RCC 7860 (cell line): Measurements from ENCODE around the gene CEP164.

Experiments used
- DNase-seq: peaks from one replicate; pipeline ENCODE4 v3.0.0-alpha.2; 2015; ENCODE audit warnings: low spot score
- FAIRE-seq: peaks from 2 replicates; lab custom pipeline; 2012; peaks lifted over from hg19 to GRCh38; lab: Jason Lieb, UNC

Gene CEP164

GRCh38 chr11:117356126-117356890 lies 28.7 kb downstream of the CEP164 start:
- FAIRE-seq (no peak), DNase-seq (no peak)

- DNase-seq (no peak), FAIRE-seq (no peak)
Measured at GRCh38 chr11:117361432-117361831, 33.8 kb downstream of the CEP164 start.

GRCh38 chr11:117366248-117366647 lies 38.6 kb downstream of the CEP164 start:
- no peak for FAIRE-seq
- no peak for DNase-seq

- DNase-seq (no peak), FAIRE-seq (no peak)
Measured at GRCh38 chr11:117366875-117367274, 39.2 kb downstream of the CEP164 start.

GRCh38 chr11:117369534-117369933 lies 41.9 kb downstream of the CEP164 start:
- FAIRE-seq = no peak
- DNase-seq = no peak

- DNase-seq (no peak), FAIRE-seq (no peak)
Measured at GRCh38 chr11:117371453-117371852, 43.8 kb downstream of the CEP164 start.

GRCh38 chr11:117374316-117375055 lies 46.8 kb downstream of the CEP164 start:
- FAIRE-seq (no peak), DNase-seq (no peak)

GRCh38 chr11:117375960-117376359 lies 48.3 kb downstream of the CEP164 start:
- no peak for DNase-seq
- no peak for FAIRE-seq

- no peak for DNase-seq
- FAIRE-seq = no peak
Measured at GRCh38 chr11:117376517-117376916, 48.9 kb downstream of the CEP164 start.

- DNase-seq = no peak
- FAIRE-seq = no peak
Measured at GRCh38 chr11:117378976-117379865, 51.6 kb downstream of the CEP164 start.

- FAIRE-seq (no peak), DNase-seq (no peak)
Measured at GRCh38 chr11:117380676-117381075, 53.0 kb downstream of the CEP164 start.

GRCh38 chr11:117381481-117382387 lies 54.1 kb downstream of the CEP164 start:
- FAIRE-seq (no peak), DNase-seq (no peak)

GRCh38 chr11:117382746-117383145 lies 55.1 kb downstream of the CEP164 start:
- DNase-seq (no peak), FAIRE-seq (no peak)

GRCh38 chr11:117384045-117384444 lies 56.4 kb downstream of the CEP164 start:
- FAIRE-seq (peak; percentile 57), DNase-seq (peak; percentile 78)

- DNase-seq (no peak), FAIRE-seq (no peak)
Measured at GRCh38 chr11:117385471-117385870, 57.8 kb downstream of the CEP164 start.

- DNase-seq (no peak), FAIRE-seq (no peak)
Measured at GRCh38 chr11:117385906-117386305, 58.3 kb downstream of the CEP164 start.

GRCh38 chr11:117387992-117388755 lies 60.5 kb downstream of the CEP164 start:
- no peak for DNase-seq
- FAIRE-seq = no peak

- no peak for FAIRE-seq
- no peak for DNase-seq
Measured at GRCh38 chr11:117390743-117391142, 63.1 kb downstream of the CEP164 start.

GRCh38 chr11:117391181-117391580 lies 63.5 kb downstream of the CEP164 start:
- FAIRE-seq (no peak), DNase-seq (no peak)
